ENCODE data around the gene TF.

The TF gene

GRCh38 chr3:133836497-133837158 is 90.4 kb downstream of the TF start:
- no peak for DNase-seq (ENCODE audit: low spot score)

GRCh38 chr3:133837487-133838295 is 91.5 kb downstream of the TF start:
- DNase-seq (ENCODE audit: low spot score) = no peak

GRCh38 chr3:133838296-133838789 is 92.2 kb downstream of the TF start:
- no peak for DNase-seq (ENCODE audit: low spot score)

- DNase-seq (ENCODE audit: low spot score) = no peak
These were observed 93.0 kb downstream of the TF start for GRCh38 chr3:133838916-133839800.

GRCh38 chr3:133840055-133840737 is 94.0 kb downstream of the TF start:
- DNase-seq (ENCODE audit: low spot score) = no peak

- DNase-seq (ENCODE audit: low spot score) = no peak
These were observed 94.6 kb downstream of the TF start for GRCh38 chr3:133840767-133841166.

GRCh38 chr3:133841196-133841595 is 95.0 kb downstream of the TF start:
- no peak for DNase-seq (ENCODE audit: low spot score)

GRCh38 chr3:133842158-133842557 is 96.0 kb downstream of the TF start:
- DNase-seq (ENCODE audit: low spot score) = no peak

- no peak for DNase-seq (ENCODE audit: low spot score)
These were observed 97.4 kb downstream of the TF start for GRCh38 chr3:133843634-133844033.

- DNase-seq (ENCODE audit: low spot score) = no peak
These were observed 98.9 kb downstream of the TF start for GRCh38 chr3:133845127-133845526.

Data from LoVo (cell line).